Islet of Langerhans (tissue), 1 donor: ENCODE data around the gene CHODL.

Experiments
- FAIRE-seq: peaks from one replicate; lab custom pipeline; 2011; peaks lifted over from hg19 to GRCh38; lab: Jason Lieb, UNC

The CHODL gene, protein sequence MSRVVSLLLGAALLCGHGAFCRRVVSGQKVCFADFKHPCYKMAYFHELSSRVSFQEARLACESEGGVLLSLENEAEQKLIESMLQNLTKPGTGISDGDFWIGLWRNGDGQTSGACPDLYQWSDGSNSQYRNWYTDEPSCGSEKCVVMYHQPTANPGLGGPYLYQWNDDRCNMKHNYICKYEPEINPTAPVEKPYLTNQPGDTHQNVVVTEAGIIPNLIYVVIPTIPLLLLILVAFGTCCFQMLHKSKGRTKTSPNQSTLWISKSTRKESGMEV

DNA sequence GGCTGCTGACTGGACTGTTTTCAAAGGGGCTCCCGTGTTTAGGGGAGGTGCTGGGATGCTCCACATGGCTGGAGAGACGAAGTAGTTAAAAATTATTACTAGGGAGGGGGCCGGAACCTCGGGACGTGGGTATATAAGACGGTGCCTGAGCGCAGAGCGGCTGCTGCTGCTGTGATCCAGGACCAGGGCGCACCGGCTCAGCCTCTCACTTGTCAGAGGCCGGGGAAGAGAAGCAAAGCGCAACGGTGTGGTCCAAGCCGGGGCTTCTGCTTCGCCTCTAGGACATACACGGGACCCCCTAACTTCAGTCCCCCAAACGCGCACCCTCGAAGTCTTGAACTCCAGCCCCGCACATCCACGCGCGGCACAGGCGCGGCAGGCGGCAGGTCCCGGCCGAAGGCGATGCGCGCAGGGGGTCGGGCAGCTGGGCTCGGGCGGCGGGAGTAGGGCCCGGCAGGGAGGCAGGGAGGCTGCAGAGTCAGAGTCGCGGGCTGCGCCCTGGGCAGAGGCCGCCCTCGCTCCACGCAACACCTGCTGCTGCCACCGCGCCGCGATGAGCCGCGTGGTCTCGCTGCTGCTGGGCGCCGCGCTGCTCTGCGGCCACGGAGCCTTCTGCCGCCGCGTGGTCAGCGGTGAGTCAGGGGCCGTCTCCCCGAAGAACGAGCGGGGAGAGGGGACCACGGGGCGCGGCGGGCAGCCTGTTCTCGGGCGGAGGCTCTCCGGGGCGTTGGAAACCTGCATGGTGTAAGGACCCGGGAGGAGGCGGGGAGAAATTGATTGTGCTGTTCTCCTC is at the start of gene CHODL:
CHODL (plus strand) TSS at position 163 of the 793 bp plus-strand sequence; CDS start at position 554, 391 bp downstream.
- no peak for FAIRE-seq

DNA sequence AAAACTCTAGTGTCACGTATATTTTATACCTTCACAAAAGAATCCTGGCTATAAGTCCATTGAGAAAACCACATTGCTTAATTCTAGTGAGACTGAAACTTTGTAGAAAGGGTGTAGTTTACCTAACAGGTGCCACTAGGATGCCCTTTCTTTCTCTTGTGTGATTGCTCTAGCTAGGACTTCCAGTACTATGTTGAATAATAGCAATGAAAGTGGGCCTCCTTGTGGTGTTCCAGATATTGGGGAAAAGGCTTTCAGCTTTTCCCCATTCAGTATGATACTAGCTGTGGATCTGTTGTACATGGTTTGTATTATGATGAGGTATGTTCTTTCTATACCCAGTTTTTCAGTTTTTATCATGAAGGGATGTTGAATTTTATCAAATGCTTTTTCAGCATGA is 39.7 kb upstream of the CHODL start:
- FAIRE-seq, result no peak

DNA sequence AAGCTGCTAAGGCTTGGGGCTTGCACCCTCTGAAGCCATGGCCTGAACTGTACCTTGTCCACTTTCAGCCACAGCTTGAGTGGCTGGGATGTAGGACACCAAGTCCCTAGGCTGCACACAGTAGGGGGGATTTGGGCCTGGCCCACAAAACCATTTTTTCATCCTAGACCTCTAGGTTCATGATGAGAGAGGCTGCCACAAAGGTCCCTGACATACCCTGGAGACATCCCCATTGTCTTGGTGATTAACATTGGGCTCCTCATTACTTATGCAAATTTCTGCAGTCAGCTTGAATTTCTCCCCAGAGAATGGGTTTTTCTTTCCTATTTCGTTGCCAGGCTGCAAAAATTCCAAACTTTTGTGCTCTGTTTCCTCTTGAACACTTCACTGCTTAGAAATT is 26.3 kb upstream of the CHODL start:
- FAIRE-seq, result no peak

DNA sequence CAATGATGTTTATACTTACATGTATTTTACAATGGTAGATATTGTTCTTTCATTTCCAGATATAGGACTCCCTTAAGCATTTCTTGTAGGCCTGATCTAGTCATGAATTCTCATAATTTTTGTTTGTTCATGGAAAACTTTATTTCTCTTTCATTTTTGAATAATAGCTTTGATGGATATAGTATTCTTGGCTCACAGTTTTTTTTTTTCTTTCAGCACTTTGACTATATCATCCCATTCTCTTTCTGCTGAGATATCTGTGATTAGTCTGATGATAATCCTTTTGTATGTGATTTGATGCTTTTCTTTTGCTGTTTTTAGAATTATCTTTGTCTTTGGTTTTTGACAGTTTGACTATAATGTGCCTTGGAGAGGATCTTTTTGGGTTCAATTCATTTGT is 24.1 kb upstream of the CHODL start:
- FAIRE-seq, result no peak

DNA sequence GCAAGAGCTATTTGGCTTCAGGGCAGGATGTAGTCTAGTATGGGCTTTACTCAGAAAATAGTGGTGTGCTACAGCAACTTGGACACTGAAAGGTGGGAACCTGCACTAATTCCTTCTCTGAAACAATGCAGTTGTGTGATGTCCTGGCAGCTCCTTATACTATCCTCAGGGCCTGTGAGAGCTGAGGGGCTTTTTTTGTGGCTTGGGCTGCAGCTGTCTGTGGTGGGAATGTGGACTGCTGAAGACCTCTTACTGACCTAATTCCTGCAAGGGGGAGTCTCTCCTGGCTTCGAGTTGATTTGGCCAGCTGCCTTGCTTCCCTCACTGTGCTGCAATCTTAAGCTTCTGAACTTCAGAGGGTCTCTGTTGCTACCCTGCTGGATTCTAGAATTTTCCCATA is 22.3 kb upstream of the CHODL start:
- FAIRE-seq, result no peak

DNA sequence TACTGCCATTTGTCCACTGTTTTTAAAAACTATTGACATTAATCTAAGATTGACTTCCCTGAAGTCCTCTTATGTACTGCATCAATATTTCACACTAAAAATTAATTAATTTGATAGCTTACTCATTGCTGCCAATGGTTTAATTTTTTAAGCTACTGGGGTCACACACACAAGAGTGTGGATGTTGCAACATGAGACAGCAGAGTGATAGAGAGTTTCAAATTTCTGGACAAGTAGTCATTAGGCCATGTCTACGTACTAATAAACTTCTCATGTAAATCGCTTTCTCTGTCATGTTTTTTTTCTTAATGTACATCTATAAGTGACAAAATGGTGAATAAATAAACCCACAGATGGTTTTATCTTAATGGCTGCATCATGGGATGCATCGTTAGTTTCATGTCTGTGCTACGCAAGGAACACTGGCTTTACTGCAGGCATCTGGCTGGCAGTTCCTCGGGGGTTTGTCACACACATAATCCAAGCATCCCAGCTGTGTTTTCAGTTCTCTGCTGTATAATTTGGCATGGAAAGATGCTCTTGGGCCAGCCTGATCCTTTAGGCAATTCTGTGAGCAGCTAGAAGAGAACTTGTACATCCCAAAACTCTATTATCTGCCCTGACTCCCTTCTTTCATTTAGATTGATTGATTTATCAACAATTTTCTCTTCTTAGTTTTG is 16.4 kb upstream of the CHODL start:
- FAIRE-seq, result no peak

DNA sequence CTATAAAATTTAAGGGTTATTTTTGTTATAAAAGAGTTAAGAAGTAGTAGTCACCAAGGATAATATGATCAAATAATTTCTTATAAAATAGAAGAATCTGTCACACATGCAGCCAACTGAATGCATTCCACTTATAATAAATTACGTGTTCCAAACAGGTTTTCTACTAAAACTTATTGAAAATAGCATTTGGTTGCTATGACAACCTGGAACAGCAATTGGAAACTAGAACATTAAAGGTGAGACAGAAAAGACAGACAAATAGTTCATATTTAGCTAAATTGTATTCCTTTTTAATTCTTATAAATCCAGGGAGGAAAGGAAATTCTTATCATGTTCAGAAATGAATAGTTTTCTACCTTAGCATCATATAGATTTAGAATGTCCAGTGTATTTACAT is 9.1 kb upstream of the CHODL start:
- no peak for FAIRE-seq

DNA sequence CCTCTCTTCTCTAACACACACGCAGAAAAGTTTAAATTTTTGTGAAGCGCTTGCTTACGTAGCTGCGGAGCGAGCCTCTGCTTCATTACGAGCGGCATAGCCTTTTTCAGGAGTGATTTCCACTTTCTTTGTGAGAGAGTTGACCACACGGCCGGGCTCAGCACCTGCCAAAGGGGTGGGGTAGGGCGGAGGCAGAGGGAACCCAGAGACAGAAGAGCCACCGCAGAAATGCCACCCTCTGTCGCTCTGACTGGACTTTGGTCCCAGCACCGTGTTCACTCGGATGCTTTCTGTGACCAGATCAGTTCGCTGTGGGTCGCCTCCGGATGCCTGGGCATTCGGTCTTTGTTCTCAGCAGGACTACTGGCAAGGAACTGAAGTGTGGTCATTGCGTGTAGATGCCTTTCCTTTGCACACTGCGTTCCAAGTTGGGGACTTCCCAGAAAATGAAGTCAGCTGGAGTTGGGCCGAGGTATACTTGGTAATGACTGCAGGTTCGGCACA is 883 bp downstream of the CHODL start:
- FAIRE-seq, result no peak

DNA sequence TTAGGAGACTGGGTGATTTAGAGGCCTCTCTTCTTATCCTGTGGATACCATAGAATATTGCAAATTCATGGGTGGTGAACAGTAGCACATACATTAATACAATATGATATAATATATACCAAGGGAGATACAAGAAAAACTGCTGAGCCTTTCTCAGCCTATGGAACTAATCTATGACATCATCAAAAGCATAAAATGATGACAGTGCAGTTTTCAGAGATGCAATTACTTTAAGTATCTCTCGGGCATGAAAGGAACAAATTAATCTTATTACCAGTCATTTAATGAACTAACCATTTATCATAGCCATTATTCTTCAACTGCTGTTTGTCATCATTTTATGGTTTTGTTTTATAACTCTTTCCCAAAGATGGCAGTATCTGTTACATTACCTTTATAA is 3.5 kb downstream of the CHODL start:
- FAIRE-seq, result no peak

DNA sequence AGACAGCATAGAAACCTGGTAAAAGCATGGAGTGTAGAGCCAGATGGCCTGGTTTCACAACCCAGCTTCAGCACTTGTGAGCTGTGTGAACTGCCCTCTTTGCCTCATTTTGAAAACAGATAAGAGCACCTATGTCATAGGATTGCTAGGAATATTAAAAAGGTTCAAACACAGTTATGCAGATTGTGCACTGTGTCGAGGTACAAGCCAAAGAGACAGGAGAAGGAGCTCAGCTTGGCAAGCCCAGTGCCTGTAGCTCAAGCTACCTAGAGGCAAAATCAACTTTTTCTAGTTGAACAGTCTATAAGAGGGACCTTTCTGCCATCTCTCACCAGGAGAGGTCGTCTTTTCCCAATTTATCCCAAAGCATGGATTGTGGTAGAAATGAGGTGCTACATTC is 5.0 kb downstream of the CHODL start:
- no peak for FAIRE-seq

DNA sequence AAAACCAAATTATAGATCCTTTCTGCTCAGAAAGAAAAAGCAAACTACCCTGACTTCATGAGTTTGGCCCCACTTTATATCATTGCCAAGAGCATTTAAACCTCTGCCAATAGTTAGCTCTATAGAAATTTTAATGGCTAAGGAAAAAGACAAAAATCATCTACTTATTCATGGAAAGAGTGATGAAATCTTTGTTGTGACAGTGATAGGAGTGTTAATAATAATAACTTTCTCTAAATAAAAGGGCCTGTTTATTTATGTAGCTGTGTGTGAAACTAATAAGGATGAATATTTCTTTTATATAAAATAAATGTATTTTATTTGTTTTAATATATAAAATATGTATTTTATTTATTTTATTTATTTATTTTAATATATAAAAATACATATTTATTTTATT is 6.4 kb downstream of the CHODL start:
- FAIRE-seq, result no peak

DNA sequence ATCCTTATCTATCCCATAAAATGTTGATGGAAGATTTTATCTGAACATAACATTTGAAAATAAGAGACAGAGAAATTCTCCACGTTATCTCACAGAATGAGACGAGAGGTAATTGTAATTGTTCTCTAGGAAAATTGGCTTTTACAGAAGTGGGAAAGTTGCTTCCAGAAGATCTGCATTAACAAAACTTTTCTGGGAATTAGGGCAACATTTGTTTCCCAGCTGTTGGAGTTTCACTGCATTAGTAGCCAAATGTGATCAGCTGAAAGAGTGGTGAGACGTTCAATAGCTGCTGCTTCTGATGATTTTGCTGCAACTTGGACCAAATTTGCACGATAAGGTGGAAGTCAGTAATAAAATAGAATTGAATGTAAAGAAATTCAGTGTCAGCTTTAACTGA is 7.6 kb downstream of the CHODL start:
- no peak for FAIRE-seq

DNA sequence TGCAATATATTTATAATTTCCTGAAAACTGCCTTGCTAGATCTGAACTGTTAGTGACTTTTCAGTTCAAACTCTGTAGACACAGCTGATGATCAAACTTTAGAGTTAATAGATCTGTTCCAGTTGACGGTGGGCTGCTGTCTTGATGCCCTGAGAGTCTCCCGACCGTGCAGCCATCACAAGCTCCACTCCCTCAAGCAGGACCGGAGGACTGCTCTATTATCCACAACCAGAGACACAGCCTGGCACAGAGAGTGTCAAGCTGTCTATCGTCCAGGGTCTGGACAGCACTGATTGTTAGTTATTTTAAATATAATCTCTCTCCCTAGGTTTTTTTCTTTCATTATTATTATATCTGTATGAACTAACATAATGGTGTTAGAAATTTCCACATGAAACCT is 8.0 kb downstream of the CHODL start:
- no peak for FAIRE-seq

DNA sequence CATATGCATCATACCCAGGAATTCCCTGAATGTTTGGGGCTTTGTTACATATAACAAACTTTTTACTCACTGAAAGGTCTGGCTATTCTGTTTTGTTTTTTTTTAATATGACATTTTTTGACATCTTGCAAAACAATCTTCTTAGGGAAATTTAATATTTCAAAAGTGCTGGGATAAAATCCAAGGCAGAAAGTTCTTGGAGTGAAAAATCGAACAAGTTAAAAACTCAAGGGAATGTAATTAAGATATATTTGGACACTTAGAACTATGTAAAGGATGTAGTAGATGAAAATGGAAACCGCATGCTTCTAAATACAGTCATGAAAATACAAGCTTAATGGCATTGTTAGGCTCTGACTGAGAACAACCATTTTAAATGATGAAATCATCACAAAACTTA is 8.6 kb downstream of the CHODL start:
- no peak for FAIRE-seq

DNA sequence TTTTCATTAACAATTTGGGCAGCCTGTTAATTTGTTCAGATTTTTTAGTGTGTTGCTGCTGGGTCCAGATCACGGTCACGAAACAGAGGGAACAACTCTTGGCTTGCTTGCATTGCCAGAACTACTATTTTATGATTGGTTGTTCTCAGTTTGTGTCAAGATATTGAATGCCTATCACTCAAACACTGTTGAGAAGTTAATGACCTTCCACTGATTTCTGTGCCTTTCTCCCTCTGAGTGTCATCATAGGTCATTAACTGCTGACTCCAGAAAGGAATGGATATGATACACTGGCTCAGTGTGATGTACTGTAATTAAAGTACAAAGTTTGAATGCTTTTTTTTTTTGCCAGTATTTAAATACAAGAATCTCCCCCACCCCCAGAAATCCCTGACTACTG is 9.2 kb downstream of the CHODL start:
- peak; percentile 79 for FAIRE-seq

DNA sequence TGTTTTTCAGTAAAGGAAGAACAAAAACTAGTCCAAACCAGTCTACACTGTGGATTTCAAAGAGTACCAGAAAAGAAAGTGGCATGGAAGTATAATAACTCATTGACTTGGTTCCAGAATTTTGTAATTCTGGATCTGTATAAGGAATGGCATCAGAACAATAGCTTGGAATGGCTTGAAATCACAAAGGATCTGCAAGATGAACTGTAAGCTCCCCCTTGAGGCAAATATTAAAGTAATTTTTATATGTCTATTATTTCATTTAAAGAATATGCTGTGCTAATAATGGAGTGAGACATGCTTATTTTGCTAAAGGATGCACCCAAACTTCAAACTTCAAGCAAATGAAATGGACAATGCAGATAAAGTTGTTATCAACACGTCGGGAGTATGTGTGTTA is 21.3 kb downstream of the CHODL start:
- peak; percentile 9 for FAIRE-seq

DNA sequence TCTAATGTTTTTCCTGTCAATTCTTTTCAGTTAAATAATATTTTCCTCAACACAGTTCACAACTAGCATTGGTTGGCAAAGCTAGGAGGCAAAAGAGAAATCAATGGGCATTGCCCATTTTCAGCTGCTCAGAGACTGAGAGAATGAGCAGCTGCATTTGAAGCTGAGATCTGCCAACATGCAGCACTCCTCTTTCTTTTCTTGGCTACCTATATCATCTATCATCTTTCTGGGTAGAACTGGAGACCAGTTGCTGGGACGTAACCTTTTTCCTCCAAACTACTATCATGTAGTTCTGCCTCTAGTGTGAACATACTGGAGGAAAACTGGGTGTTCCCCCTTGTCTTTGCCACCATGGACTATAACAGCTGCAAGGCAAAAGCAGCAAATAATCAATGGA is 22.9 kb downstream of the CHODL start:
- no peak for FAIRE-seq

DNA sequence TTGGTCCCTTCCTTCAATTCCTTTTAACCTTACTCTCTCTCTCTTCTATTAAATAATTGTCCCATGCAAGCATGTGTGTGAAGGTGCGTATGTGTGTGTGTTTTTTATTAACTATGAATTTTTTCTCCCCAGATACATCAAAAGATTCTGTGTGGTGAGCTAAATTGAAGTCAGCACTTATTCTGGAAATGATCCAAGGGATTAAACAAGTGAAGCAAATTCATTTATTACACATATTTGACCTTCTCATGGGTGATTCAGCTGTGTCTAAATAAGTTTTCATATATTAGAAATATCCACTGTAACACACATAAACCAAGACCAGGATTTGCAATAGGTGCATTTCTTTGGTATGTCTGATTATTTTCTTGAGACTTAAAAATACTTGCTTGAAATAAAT is 24.3 kb downstream of the CHODL start:
- no peak for FAIRE-seq

DNA sequence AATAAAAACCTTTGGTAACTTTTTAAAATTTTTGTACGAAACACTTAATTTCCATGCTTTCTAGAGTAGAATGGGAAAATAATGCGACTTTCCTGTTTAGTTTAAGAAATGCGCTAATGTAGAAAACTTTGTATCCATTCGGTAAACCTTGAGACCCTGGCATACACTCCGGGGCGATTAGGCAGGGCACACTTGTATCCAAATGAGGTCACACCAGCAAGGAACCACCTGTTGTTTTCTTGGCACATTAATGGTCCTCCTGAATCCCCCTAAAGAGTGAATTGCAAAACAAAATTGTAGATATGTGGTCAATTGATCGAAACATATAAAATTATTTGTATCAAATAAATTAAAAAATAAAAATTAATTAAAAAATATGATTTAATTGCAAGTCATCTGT is 25.2 kb downstream of the CHODL start:
- no peak for FAIRE-seq

DNA sequence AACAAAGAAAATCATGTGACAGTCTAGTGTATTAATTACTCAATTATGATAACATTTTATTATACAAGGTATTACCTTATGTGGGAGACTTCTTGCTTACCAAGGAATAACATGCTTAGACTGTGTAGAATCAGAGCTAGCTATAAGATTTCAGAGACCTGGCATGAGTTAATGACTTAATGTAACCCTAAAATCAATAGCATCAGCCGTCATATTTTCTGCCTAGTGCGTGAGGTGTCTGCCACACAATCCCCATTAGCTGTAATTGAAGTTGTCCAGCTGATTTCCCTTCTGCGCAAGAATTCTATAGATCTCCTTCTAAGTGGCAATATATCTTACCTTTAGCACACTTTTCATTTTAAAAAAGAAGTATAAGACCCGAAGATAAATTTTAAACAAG is 28.8 kb downstream of the CHODL start:
- FAIRE-seq, result no peak

DNA sequence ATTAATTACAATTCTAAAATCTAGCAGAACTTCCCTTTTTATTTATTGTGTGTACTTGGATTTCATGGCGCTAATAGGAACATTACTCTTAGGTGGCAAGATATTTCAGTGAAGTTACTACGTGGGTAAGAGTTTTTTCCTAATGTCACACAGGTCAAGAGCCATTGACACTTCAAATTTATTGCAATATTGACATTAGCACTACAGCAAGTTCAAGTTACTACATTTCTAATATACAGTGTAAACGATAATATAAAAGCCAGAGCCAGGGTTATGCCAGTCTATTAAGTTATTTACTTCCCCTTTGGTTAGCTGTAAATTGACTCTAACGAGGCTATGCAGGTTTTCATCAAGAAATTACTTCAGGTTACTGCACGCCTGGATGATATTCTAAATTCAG is 29.7 kb downstream of the CHODL start:
- no peak for FAIRE-seq

DNA sequence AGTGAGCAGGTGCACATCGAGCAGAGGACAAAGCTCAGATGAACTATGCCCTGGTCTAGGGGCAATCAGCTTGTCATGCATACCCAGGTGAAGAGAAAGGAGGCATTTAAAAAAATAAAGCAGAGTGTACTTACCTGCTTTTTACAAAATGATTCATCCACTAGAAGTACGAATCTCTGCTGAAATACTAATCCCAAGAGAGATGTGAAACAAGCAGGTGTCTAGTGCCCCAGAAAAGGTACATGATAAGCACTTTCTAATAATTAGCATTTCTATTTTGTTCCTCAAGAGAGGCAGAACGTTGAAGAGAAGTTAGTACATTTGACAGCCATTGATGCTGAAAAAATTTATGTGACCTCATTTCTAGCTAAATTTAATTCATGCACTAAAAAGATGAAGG is 31.1 kb downstream of the CHODL start:
- no peak for FAIRE-seq

DNA sequence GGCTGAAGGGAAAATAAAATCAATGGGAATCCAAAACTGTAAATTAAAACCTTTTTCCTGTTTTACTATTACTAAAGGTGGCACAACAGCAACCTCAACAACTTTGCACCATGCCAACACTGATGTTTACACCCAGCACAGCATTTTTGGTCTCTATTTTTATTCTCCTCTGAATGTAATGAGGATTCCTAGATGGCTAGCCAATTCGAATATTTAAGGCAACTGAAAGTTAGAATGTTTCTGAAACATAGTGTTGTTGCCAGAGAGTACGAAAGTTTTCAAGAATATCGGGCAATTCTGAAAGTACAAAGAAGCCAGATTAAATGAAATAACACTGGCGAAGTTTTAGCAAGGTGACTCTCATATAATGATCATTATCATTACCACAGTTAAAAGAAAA is 40.7 kb downstream of the CHODL start:
- no peak for FAIRE-seq
